Kidney epithelial cell (primary cell): ENCODE data around the gene GNL2. TPM values are rescaled to one million over a fixed set of nuclear protein-coding genes. Genes with fewer than 3 reads are reported as not detected.

Experiments
- DNase-seq: peaks from one replicate; pipeline ENCODE4 v3.0.0-alpha.2; 2010; ENCODE audit warnings: low read depth
- H3K27me3 ChIP-seq: 2 replicates; pipeline ENCODE4 v1.6.0; 2011; ENCODE audit warnings: low read length; ENCODE audit not compliant: control insufficient read depth, insufficient read depth
- H3K36me3 ChIP-seq: 2 replicates; pipeline ENCODE4 v1.5.1; 2011; ENCODE audit warnings: low read length; ENCODE audit not compliant: control insufficient read depth, insufficient read depth
- H3K4me3 ChIP-seq: 2 replicates; pipeline ENCODE4 v1.5.1; 2011; ENCODE audit warnings: low read depth, mild to moderate bottlenecking, control low read depth, low read length
- total RNA-seq: library from RNA; depleted of rRNA; stranded (reverse); fragments of >200 nt; gene quantifications from 2 replicates; pipeline ENCODE4 v1.2.3, GENCODE V29; 2015
- TF ChIP-seq, protein P1 (sequence below): IDR thresholded peaks from 2 replicates; pipeline ENCODE4 v1.5.1; 2011; ENCODE audit warnings: mild to moderate bottlenecking, moderate library complexity, low read length, control low read depth, inconsistent platforms; ENCODE audit not compliant: insufficient read depth, poor library complexity, severe bottlenecking

The GNL2 gene
- total RNA-seq, 1 donor from 2014 or later, result 52.6 TPM

DNA sequence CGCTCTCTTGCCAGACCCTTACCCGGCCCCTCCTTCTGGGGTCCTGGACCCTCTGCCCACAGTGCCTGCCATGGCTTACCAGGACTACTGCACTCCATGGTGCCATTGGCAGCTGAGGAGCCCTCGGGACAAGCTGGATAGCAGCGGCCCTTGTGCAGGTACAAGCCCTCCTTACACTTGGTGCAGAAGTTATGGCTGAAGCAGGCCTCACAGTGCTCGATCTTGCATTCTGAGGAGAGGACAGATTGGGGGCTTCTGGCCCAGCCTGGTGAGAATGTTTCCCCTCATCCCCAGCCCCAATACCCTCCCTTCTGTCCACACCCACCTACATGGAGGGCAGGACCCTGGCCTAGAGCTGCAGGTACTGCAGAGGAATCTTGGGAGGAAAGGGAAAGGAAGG lies 18.4 kb upstream of the GNL2 start:
- peaks cover 12% of the 10 kb centered on the region for H3K27me3 ChIP-seq
- DNase-seq, result no peak
- H3K4me3 ChIP-seq, result no peak overlapping the region
- no peaks in the 10 kb centered on the region for H3K36me3 ChIP-seq
- TF ChIP-seq, protein P1, sequence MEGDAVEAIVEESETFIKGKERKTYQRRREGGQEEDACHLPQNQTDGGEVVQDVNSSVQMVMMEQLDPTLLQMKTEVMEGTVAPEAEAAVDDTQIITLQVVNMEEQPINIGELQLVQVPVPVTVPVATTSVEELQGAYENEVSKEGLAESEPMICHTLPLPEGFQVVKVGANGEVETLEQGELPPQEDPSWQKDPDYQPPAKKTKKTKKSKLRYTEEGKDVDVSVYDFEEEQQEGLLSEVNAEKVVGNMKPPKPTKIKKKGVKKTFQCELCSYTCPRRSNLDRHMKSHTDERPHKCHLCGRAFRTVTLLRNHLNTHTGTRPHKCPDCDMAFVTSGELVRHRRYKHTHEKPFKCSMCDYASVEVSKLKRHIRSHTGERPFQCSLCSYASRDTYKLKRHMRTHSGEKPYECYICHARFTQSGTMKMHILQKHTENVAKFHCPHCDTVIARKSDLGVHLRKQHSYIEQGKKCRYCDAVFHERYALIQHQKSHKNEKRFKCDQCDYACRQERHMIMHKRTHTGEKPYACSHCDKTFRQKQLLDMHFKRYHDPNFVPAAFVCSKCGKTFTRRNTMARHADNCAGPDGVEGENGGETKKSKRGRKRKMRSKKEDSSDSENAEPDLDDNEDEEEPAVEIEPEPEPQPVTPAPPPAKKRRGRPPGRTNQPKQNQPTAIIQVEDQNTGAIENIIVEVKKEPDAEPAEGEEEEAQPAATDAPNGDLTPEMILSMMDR, result no peak

DNA sequence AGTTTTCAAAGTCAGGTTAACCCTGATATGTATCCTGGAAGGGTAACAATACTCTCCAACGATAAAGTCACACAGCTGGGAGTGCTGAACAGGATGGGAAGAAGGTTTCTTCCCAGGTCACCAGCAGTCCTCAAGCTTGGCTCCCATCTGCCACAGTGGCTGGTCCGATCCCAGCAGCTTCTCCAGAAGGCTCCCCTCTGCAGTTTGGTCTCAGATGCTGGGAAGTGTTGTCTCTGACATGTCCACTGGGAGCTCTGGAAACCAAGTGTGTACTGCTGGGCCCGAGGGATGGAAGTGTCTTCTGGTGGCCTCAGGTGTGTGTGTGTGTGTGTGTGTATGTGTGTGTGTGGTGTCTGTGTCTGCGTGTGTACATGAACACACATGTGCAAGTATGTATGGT lies 16.4 kb upstream of the GNL2 start:
- peaks cover 24% of the 10 kb centered on the region for H3K27me3 ChIP-seq
- no peak for DNase-seq
- no peaks in the 10 kb centered on the region for H3K36me3 ChIP-seq
- no peak overlapping the region for H3K4me3 ChIP-seq
- TF ChIP-seq, protein P1, result no peak

DNA sequence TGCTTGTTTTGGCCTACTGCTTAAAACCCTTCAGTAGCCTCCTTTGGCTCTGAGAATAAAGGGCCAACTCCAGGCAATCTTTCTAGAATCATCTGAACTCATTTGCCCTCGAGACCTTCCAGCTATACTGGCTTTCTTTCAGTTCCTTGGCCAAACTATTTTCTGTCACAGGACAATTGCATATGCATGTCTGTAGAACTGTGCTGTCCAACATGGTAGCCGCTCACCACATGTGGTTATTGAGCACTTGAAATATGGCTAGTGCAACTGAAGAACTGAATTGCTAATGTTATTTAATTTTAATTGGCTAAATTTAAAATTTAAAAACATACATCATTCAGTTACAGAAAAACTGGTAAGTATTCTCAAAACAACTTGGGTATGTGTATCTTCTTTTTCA lies 14.3 kb upstream of the GNL2 start:
- H3K36me3 ChIP-seq, result no peaks in the 10 kb centered on the region
- DNase-seq, result no peak
- TF ChIP-seq, protein P1, result no peak
- H3K4me3 ChIP-seq, result no peak overlapping the region
- peaks cover 28% of the 10 kb centered on the region for H3K27me3 ChIP-seq

- TF ChIP-seq, protein P1, result no peak
- DNase-seq, result no peak
- no peaks in the 10 kb centered on the region for H3K36me3 ChIP-seq
- peaks cover 27% of the 10 kb centered on the region for H3K27me3 ChIP-seq
- H3K4me3 ChIP-seq, result no peak overlapping the region
Observed at GRCh38 chr1:37609002-37609401, 13.3 kb upstream of the GNL2 start.

DNA sequence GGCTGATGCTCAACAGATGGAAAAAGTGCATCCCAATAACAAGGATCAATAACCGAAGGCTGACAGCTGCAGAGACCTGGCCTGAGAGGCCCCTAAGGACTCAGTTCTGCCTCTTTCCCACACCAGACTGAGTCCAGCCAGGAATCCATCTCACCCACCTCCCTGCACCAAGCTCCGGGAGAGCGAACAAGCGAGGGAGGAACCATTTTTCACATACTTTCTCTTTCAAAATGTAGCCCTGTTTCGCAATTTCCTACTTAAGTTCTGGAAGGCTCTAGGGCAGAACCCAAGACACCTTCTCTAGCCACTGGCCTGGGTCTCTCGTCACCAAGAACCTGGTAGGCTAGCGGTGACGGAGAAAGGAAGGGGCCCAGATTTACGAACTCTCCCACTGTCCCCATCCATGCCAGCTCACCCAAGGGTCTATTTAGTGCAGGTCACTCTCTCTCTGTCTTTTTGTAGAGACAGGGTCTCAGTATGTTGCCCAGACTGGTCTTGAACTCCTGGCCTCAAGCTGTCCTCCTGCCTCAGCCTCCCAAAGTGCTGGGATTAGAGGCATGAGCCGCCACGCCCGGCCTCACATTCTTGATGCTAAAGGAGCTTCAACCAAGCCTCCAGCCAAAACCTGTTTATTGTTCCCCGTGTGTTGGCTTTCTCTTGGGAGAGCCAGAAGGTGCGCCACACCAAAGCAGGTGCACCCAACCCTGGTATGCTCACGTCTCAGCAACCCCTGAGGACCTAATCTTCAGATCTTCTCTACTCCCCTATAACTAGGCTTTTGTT lies 10.9 kb upstream of the GNL2 start:
- TF ChIP-seq, protein P1, result no peak
- Histone ChIP-seq H3K36me3 (no peaks in the 10 kb centered on the region), H3K4me3 (no peak overlapping the region), H3K27me3 (peaks cover 32% of the 10 kb centered on the region)
- no peak for DNase-seq

DNA sequence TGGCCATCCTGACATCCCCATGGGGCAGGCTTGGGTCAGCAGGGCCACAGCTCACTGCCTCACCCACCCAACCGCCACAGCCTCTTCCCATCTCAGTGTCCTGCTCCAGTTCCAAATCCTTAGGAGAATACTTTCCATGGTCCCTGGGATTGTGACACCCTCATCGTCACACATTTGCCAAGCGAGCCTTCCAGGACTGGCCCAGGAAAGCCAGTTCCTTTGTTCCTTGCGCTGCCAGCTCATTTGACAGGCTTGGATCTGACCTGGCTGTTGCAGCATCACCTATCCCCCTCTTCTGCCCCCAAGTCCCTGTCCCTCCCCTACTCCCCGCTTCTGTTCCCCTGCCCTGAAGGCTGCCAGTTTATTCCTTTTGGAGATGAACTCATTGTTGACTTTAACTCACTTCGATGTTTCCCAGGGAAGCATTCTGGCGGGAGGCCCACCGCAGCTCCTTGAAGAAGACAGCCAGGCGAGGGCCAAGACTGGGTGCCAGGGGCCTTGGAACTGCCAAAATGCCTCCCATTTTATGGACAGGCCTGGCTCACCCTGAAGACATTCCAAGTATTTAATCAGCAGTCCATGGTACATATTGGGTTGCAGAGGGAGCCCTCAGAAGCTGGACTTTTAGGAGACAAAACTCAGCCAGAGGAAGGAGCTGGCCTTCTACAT lies 10.2 kb upstream of the GNL2 start:
- Histone ChIP-seq H3K27me3 (peaks cover 30% of the 10 kb centered on the region), H3K4me3 (no peak overlapping the region), H3K36me3 (no peaks in the 10 kb centered on the region)
- TF ChIP-seq, protein P1, result no peak
- no peak for DNase-seq
